Parathyroid adenoma (tissue), 2 donors: ENCODE data around the gene PLEKHA6.

Source experiments
- H2AFZ ChIP-seq: fragments of 300-600 bp; sonication (generic); one replicate; pipeline ENCODE4 v1.7.0; 2017; ENCODE audit warnings: antibody characterized with exemption, mild to moderate bottlenecking
- H3K27ac ChIP-seq: fragments of 300-600 bp; sonication (generic); one replicate; pipeline ENCODE4 v1.7.0; 2017
- H3K27me3 ChIP-seq: fragments of 300-600 bp; sonication (generic); one replicate; pipeline ENCODE4 v1.7.0; 2017; ENCODE audit warnings: low read length; ENCODE audit not compliant: control insufficient read depth, insufficient read depth
- H3K36me3 ChIP-seq: fragments of 300-600 bp; sonication (generic); one replicate; pipeline ENCODE4 v1.7.0; 2017; ENCODE audit warnings: low read length; ENCODE audit not compliant: control insufficient read depth, insufficient read depth
- H3K4me1 ChIP-seq: fragments of 300-600 bp; sonication (generic); one replicate; pipeline ENCODE4 v1.7.0; 2017; ENCODE audit warnings: control low read depth
- H3K4me2 ChIP-seq: fragments of 300-600 bp; sonication (generic); one replicate; pipeline ENCODE4 v1.7.0; 2017; ENCODE audit warnings: low read length
- H3K4me3 ChIP-seq: fragments of 300-600 bp; sonication (generic); one replicate; pipeline ENCODE4 v1.7.0; 2017; ENCODE audit warnings: low read depth, low read length
- H3K79me2 ChIP-seq: fragments of 300-600 bp; sonication (generic); one replicate; pipeline ENCODE4 v1.7.0; 2017; ENCODE audit warnings: control low read depth
- H3K9ac ChIP-seq: fragments of 300-600 bp; sonication (generic); one replicate; pipeline ENCODE4 v1.7.0; 2017; ENCODE audit warnings: mild to moderate bottlenecking
- H3K9me3 ChIP-seq: fragments of 300-600 bp; sonication (generic); one replicate; pipeline ENCODE4 v1.7.0; 2017; ENCODE audit warnings: low read length; ENCODE audit not compliant: control insufficient read depth
- TF ChIP-seq, protein P1 (sequence below): fragments of 300-600 bp; sonication (generic); IDR thresholded peaks from one replicate; pipeline ENCODE4 v1.7.0; 2017; ENCODE audit warnings: antibody characterized with exemption, mild to moderate bottlenecking
- donor health status: primary hyperparathyroidism.

PLEKHA6 gene

DNA sequence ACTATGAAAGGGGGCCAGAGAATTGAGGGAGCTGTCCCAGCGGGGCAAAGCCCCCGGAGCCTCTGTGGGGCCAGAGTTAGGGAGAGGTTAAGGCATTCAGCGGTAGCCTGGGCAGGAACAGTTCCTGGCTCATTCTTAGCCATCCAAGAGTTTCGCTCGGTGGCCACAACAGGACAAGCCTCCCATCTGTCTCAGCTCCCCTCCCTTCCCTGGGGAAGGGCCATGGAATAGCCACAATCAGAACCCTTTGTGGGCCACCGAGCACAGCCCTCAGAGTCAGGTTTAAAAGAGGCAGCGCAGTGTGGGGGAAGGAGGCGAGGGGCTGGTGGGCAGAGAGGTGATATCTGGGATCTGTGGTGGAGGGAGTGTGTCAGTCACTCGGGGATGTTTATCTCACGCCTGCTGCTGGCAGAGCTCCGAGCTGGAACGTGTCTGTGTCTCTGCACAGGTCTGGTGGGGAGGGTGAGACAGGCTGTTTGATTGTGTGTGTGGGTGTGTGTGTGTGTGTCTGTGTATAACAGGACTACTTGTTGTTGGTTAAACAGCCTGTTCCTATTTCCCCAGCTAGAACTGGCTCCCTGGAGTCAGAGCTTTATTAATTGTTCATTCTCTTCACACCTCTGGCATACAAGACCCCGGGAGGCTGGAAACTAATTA is 96.3 kb downstream of the PLEKHA6 start:
- Histone ChIP-seq H3K9me3 (no peaks in the 10 kb centered on the region), H3K79me2 (no peaks in the 10 kb centered on the region), H3K4me2 (no peak overlapping the region), H3K36me3 (no peaks in the 10 kb centered on the region), H3K9ac (no peak overlapping the region), H3K27ac (no peak overlapping the region), H3K4me1 (no peaks in the 10 kb centered on the region), H2AFZ (no peak overlapping the region), H3K4me3 (no peak overlapping the region), H3K27me3 (no peaks in the 10 kb centered on the region)
- TF ChIP-seq, protein P1, sequence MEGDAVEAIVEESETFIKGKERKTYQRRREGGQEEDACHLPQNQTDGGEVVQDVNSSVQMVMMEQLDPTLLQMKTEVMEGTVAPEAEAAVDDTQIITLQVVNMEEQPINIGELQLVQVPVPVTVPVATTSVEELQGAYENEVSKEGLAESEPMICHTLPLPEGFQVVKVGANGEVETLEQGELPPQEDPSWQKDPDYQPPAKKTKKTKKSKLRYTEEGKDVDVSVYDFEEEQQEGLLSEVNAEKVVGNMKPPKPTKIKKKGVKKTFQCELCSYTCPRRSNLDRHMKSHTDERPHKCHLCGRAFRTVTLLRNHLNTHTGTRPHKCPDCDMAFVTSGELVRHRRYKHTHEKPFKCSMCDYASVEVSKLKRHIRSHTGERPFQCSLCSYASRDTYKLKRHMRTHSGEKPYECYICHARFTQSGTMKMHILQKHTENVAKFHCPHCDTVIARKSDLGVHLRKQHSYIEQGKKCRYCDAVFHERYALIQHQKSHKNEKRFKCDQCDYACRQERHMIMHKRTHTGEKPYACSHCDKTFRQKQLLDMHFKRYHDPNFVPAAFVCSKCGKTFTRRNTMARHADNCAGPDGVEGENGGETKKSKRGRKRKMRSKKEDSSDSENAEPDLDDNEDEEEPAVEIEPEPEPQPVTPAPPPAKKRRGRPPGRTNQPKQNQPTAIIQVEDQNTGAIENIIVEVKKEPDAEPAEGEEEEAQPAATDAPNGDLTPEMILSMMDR = no peak

DNA sequence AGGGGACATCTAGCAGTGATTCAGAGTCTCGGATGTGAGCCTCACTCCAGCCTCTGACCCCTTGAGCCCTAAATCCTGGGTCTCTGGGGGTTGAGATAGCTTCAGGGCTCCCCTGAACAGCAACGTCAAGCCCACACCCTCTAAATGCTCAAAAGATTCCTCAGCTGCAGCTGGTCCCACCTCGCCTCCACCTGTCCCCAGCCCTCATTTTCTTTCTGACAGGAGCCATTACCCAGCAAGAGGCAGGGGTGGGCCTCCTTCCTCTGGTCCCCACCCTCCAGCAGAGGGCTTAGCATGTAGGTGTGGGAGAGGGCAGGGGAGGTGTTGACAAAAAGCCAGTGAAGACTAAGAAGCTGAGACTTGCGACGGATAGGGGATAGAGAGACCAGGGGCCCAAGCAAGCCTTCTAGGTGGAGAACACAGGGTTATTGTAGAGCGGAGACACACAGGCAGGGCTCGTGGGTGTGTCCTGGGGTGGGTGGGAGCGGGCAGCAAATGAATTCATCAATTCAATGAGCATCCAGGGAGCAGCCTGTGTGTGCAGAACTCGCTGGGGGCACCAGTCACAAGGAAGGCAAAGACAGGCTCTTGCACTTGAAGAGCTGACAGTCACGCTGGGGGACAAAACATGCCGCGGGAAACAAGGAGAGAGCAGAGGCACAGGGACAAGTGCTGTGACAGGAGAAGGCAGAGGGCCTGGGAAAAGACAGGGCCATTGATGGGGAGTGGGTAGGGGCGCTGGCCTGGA is 97.0 kb downstream of the PLEKHA6 start:
- Histone ChIP-seq H3K27ac (no peak overlapping the region), H3K9ac (no peak overlapping the region), H3K36me3 (no peaks in the 10 kb centered on the region)

DNA sequence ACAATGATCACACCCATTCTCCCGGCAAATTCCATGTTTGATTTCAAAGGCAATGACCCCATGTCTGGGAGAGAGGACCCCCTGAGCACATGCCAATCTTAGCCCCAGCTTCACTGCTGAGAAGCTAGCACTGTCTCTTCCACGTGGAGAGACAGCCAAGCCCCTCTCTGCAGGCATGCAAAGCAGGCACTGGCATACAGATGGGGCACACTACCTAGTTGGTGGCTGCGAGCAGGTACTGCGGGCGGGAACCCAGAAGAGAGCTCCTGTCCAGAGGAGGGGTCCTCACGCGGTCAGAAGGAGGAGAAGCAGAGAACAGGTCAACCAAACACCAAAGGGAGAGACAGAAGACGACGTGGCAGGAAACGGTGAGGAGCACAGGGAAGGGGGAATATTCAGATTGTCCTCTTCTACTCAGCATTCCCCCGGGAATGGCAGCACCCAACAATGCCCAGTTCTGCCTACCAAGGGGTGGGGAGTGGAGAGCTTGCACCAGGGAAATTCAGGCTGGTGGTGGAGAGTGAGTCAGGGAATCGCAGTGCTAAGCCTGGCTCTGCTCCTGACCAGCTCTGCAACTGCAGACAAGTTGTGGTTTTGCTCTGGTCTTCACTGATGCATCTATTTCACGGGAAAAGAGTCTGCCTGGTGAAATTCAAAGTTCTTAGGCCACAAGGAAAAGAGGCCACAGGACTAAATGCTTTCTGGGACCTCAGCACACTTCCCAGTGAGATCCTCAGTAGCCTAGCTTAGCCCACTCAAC is 97.8 kb downstream of the PLEKHA6 start:
- Histone ChIP-seq H3K27me3 (no peaks in the 10 kb centered on the region), H3K4me3 (no peak overlapping the region), H3K9me3 (no peaks in the 10 kb centered on the region), H3K4me1 (no peaks in the 10 kb centered on the region), H3K4me2 (no peak overlapping the region), H3K36me3 (no peaks in the 10 kb centered on the region), H3K27ac (no peak overlapping the region), H3K79me2 (no peaks in the 10 kb centered on the region), H2AFZ (no peak overlapping the region), H3K9ac (no peak overlapping the region)
- TF ChIP-seq, protein P1 = no peak

More for the DNA sequence above, 97.0 kb downstream of the PLEKHA6 start:
- H3K4me3 ChIP-seq = no peak overlapping the region
- no peak overlapping the region for H2AFZ ChIP-seq
- no peaks in the 10 kb centered on the region for H3K4me1 ChIP-seq
- H3K79me2 ChIP-seq = no peaks in the 10 kb centered on the region
- H3K4me2 ChIP-seq = no peak overlapping the region
- no peaks in the 10 kb centered on the region for H3K9me3 ChIP-seq
- TF ChIP-seq, protein P1 = no peak
- H3K27me3 ChIP-seq = no peaks in the 10 kb centered on the region

DNA sequence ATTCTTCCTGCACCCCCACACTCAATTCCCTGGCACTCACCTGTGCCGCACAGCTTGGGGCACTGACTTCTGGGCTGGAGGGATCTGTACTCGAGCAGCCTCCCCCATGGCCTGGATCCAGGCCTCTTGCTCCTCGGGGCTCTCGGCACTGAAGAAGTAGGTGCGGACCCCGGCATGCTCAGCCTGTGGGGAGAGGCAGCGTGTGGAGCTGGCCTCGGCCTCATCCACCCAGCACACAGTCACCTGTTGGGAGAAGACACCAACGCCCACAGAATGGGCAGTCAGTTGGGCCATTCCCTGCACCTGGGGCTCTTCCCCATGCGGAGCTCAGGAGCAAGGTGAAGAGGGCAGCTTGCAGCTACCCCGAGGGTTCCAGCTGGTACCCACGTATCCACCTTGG is 98.5 kb downstream of the PLEKHA6 start:
- no peak overlapping the region for H3K9ac ChIP-seq
- TF ChIP-seq, protein P1 = no peak
- no peaks in the 10 kb centered on the region for H3K27me3 ChIP-seq
- H3K36me3 ChIP-seq = no peaks in the 10 kb centered on the region
- H3K4me3 ChIP-seq = no peak overlapping the region
- H2AFZ ChIP-seq = no peak overlapping the region
- H3K4me2 ChIP-seq = no peak overlapping the region
- H3K4me1 ChIP-seq = no peaks in the 10 kb centered on the region
- H3K9me3 ChIP-seq = no peaks in the 10 kb centered on the region
- no peak overlapping the region for H3K27ac ChIP-seq
- H3K79me2 ChIP-seq = no peaks in the 10 kb centered on the region
